Left colon (tissue), 2 donors: Measurements from ENCODE around the gene LACC1. TPM values are rescaled to one million over a fixed set of nuclear protein-coding genes. Genes with fewer than 3 reads are reported as not detected.

Source experiments
- ATAC-seq: fragments of 200-7000 bp; cut with Tn5 transposase; one replicate; pipeline ENCODE4 v1.9.1; 2020; ENCODE audit warnings: mild to moderate bottlenecking, moderate library complexity
- DNase-seq, 2 donors: peaks; one replicate each; pipeline ENCODE4 v3.0.0-alpha.2; 2020
- intact Hi-C, 2 donors: fragments of 100-400 bp; cut with DNase I in 1 of 2; cut with micrococcal nuclease in 1 of 2; formaldehyde crosslinking; loops; one replicate each; pipeline versions ENCODE4 v1.11.2 to v1.14.0; 2022; cut with DNase I, micrococcal nuclease
- long read RNA-seq: library from polyadenylated mRNA; unstranded; transcript quantifications from one replicate; pipeline ENCODE4 v2.0.0, GENCODE V29; 2021
- total RNA-seq, 2 donors: library from RNA; stranded (reverse); fragmentation: NEBNext Ultra II Directional; extraction: Animal tissue kit (Norgen Biotek cat#: 25700); gene quantifications; one replicate each; pipeline ENCODE4 v1.2.1, GENCODE V29; 2021
- donor health status: DM: no; HTN: no; CAD: no.
- donor health status: DM: yes; HTN: yes; CAD: no.

The LACC1 gene
- total RNA-seq, result 10 to 100 TPM; 10.8 to 11.9 TPM
- long read RNA-seq, full-length matches to known transcripts, result 17 of 19 reads
- long read RNA-seq, partial matches to known transcripts, result 0 of 19 reads
- long read RNA-seq, other reads (novel, unspliced or antisense), result 2 of 19 reads

GRCh38 chr13:43879755-43880181, at the start of gene LACC1:
Gene LACC1, plus strand, starts transcription at chr13:43879904. Its CDS starts 1,082 bp downstream, at chr13:43880986.
- intact Hi-C loops, result no loop called here

GRCh38 chr13:43830497-43830881, 49.2 kb upstream of the LACC1 start:
- ATAC-seq, result no peak
- intact Hi-C loops, result no loop called here

More at GRCh38 chr13:43879755-43880181, at the start of gene LACC1:
- peak; percentile 69 for ATAC-seq
- DNase-seq, result peak; percentile 57 to 77

GRCh38 chr13:43831088-43831487, 48.6 kb upstream of the LACC1 start:
- DNase-seq (no peak), ATAC-seq (no peak)
- intact Hi-C loops, result no loop called here

More at GRCh38 chr13:43830497-43830881, 49.2 kb upstream of the LACC1 start:
- no peak for DNase-seq

- no peak for DNase-seq
- ATAC-seq, result no peak
- intact Hi-C loops, result no loop called here
These were observed 44.0 kb upstream of the LACC1 start for GRCh38 chr13:43835701-43836100.

- intact Hi-C loops, result no loop called here
- ATAC-seq (no peak), DNase-seq (no peak)
These were observed 40.8 kb upstream of the LACC1 start for GRCh38 chr13:43838909-43839308.

GRCh38 chr13:43846496-43847158, 33.1 kb upstream of the LACC1 start:
- no peak for DNase-seq
- no peak for ATAC-seq
- intact Hi-C loops, result no loop called here

DNA sequence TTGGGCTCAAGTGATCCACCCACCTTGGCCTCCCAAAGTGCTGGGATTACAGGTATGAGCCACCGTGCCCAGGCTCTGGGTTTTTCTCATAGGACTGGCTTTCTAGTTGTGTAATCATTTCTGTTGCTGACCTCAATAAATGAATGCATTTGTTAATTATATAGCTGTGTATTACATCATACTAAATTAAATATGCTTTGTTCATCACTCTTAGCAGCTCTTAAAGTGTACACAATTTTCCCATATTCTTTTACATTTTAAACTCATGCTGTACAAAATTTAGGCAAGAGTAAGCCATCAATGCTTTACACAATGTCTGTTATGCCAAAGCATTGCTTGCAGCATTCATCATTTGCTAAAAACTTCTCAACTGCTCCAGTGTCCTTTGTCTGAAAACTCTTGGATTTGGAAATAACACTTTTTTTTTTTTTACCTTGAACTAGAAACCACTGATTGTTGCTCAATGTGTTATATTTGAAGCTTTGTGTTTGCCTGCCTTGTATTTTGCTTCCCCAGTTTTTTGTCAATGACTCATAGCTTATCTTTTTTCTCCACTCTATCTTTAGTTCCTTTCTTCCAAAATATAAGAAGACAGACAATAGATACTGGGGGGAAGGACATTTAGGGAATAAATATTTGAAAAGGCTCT, 31.6 kb upstream of the LACC1 start:
- ATAC-seq (no peak), DNase-seq (no peak)
- intact Hi-C loops, result no loop called here

DNA sequence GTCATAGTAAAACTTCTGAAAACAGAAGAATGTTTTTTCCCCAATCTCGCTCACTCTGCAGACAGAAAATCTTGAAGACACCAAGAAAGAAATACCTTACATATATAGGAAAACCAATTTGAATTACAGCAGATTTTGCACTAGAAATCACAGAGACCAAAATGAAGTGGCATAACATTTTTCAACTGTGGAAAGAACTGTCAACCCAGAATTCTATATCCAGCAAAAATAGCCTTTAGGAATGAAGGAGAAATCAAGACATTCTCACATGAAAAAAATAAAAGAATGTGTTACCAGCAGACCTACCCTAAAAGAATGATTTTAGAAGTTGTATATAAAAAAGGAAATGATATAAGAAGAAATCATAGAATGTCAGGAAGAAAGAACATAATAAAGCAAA, 28.8 kb upstream of the LACC1 start:
- intact Hi-C loops, result no loop called here
- DNase-seq (no peak), ATAC-seq (no peak)

- ATAC-seq, result no peak
- intact Hi-C loops, result no loop called here
- no peak for DNase-seq
These were observed 26.7 kb upstream of the LACC1 start for GRCh38 chr13:43852923-43853404.

DNA sequence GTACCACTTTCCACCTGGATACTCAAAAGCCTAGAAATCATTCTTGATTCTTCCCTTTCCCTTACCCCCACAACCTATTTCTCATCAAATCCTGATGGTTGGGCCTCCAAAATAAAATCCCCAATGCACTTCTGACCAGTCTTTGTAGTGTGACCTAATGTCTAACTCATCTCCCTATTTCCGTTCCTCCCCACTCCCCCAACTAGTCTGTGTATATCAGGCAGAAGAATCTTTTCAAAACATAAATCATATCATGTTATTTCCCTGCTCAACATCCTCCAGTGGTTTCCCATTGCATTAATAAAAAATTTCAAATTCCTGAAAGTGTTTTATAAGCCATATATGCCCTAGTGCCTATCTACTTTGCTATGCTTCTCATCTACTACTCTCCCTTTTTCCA, 17.8 kb upstream of the LACC1 start:
- DNase-seq (no peak), ATAC-seq (no peak)
- intact Hi-C loops, result no loop called here

DNA sequence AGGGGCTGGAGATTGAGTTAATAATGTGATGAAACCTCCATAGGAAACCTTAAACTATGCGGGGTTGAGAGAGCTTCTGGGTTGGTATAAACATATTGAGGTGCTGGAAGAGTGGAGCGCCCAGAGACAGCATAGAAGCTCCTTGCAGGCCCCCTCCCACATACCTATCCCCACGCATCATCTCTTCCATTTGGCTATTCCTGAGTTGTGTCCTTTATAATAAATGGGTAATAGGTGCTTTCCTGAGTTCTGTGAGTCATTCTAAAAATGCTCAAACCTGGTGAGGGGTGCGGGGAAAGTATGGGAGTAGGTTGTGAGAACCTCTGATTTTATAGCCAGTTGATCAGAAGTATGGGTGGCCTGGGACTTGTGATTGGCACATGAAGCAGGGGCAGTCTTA, 14.8 kb upstream of the LACC1 start:
- ATAC-seq (no peak), DNase-seq (no peak)
- intact Hi-C loops, result no loop called here

DNA sequence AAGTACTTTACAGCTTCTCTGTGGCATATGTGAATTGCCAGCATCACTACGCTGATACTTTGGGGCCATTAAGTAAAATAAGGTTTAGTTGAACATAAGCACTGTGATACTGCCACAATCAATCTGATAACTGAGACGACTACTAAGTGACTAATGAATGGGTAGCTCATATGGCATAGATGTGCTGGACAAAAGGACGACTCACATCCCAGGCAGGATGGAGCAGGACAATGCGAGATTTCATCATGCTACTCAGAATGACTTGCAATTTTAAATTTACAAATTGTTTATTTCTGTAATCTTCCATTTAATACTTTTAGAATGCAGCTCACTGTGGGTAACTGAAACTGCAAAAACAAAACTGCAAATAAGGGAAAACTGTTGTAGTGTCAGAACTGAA, 13.8 kb upstream of the LACC1 start:
- intact Hi-C loops, result no loop called here
- ATAC-seq (no peak), DNase-seq (no peak)

- no peak for DNase-seq
- intact Hi-C loops, result no loop called here
- ATAC-seq, result no peak
These were observed 7.5 kb upstream of the LACC1 start for GRCh38 chr13:43872181-43872580.

- ATAC-seq (no peak), DNase-seq (no peak)
- intact Hi-C loops, result no loop called here
These were observed 5.1 kb upstream of the LACC1 start for GRCh38 chr13:43874504-43875092.

GRCh38 chr13:43876366-43876765, 3.3 kb upstream of the LACC1 start:
- no peak for DNase-seq
- ATAC-seq, result no peak
- intact Hi-C loops, result no loop called here

DNA sequence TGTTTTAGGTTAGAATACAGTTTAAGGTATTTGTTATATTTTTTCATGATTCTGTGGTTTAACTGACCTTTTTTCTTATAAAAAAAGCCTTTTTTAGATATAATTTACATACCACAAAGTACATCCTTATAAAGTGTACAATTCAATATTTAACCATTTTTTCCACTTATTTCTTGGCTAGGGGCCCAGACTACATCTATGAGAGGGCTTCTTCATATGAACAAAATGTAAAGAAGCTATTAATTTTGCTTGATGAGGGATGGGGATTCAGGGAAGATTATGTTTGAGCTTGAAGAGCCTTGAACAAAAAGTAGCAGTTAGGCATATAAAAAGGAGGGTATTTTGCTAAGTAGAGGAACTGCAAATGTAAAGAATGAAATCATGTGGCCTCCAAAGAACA, 2.4 kb upstream of the LACC1 start:
- intact Hi-C loops, result no loop called here

DNA sequence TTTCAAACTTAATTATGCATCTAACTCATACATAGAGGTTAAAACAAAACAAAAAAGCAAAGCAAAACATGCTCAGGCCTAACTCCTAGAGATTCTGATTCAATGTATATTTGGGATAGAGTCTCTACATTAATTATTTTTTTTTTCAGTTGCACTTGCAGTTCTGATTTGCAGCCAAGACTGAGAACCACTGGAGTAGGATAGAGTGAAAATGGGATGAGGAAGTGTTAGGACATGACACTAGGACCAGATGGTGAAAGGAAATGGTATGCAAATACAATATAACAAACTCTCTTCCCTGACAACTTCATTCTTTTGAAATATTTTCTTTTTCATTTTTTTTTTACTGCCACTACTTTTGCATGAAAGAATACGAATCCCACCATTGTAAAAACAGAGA, 1.9 kb upstream of the LACC1 start:
- ATAC-seq, result no peak
- no peak for DNase-seq
- intact Hi-C loops, result no loop called here

More for the DNA sequence above, 2.4 kb upstream of the LACC1 start:
- no peak for DNase-seq
- ATAC-seq, result no peak

GRCh38 chr13:43878892-43879754, 581 bp upstream of the LACC1 start, which contains the start of gene CCDC122:
Gene CCDC122, minus strand, starts transcription at chr13:43879740. Its CDS starts 10,364 bp downstream, at chr13:43869376.
- intact Hi-C loops, result no loop called here
- peak; percentile 86 for ATAC-seq
- peak; percentile 81 to 90 for DNase-seq
